Sigmoid colon (tissue), 7 donors: Measurements from ENCODE around the gene CNOT11. TPM values are rescaled to one million over a fixed set of nuclear protein-coding genes. Genes with fewer than 3 reads are reported as not detected.
"Not testable (repeated sequence)": the region's sequence is repeated elsewhere in the genome, so short reads cannot be mapped to it uniquely, and the experiment has no call there.

Experiments used
- DNase-seq: peaks from one replicate; pipeline ENCODE4 v3.0.0-alpha.2; 2019
- H3K27ac ChIP-seq, 4 donors: fragments of 200-600 bp; sonication (generic); one replicate each; pipeline ENCODE4 v1.5.1; 2016 to 2019; ENCODE audit warnings: mild to moderate bottlenecking in 1 of 4
- H3K27me3 ChIP-seq, 3 donors: fragments of 200-600 bp; sonication (generic); one replicate each; pipeline ENCODE4 v1.5.1; 2019; ENCODE audit warnings: mild to moderate bottlenecking in 1 of 3
- H3K36me3 ChIP-seq, 4 donors: fragments of 200-600 bp; sonication (generic); one replicate each; pipeline ENCODE4 v1.5.1; 2016 to 2019
- H3K4me1 ChIP-seq, 4 donors: fragments of 200-600 bp; sonication (generic); one replicate each; pipeline ENCODE4 v1.5.1; 2017 to 2019
- H3K4me3 ChIP-seq, 4 donors: fragments of 200-600 bp; sonication (generic); one replicate each; pipeline ENCODE4 v1.5.1; 2017 to 2019; ENCODE audit warnings: mild to moderate bottlenecking in 2 of 4, moderate library complexity in 1 of 4
- H3K9me3 ChIP-seq, 4 donors: fragments of 200-600 bp in 3 of 4; sonication (generic) in 3 of 4; one replicate each; pipeline versions ENCODE4 v1.5.1 to v1.6.1; 2013 to 2019
- EP300 ChIP-seq, 4 donors: sonication (generic); formaldehyde crosslinking; IDR thresholded peaks; one replicate each; pipeline ENCODE4 v1.6.1; 2017; ENCODE audit warnings: antibody characterized with exemption in 4 of 4
- POLR2A ChIP-seq, 2 donors: fragments of 450-650 bp; IDR thresholded peaks; one replicate each; pipeline ENCODE4 v1.6.1; 2016; ENCODE audit warnings: antibody characterized with exemption in 2 of 2, mild to moderate bottlenecking in 2 of 2, moderate library complexity in 2 of 2
- POLR2AphosphoS5 ChIP-seq, 4 donors: sonication (generic); formaldehyde crosslinking; IDR thresholded peaks; one replicate each; pipeline ENCODE4 v1.6.1; 2017; ENCODE audit warnings: antibody characterized with exemption in 4 of 4
- WGBS, 2 donors: extraction: QIAGEN DNeasy Blood & Tissue Kit; methylation state at CpG; one replicate each; pipeline ENCODE4 v1.1.7; 2013; 5-methylcytosine and 5-hydroxymethylcytosine counted together
- intact Hi-C: fragments of 100-400 bp; cut with DNase I; formaldehyde crosslinking; loops from one replicate; pipeline ENCODE4 v1.15.1; 2023
- polyA plus RNA-seq, 3 donors: library from polyadenylated mRNA; stranded (reverse); fragments of 200-250 nt; gene quantifications; one replicate each; pipeline ENCODE4 v1.2.3, GENCODE V29; 2013
- total RNA-seq, 4 donors: library from RNA; depleted of rRNA; stranded (reverse); fragments of >200 nt; gene quantifications; one replicate each; pipeline ENCODE4 v1.1.0, GENCODE V29; 2016
- TF ChIP-seq, protein P1 (sequence below), 4 experiments: fragments of 450-650 bp in 3 of 4; fragments of 200-600 bp in 1 of 4; IDR thresholded peaks; one replicate each; pipeline ENCODE4 v1.5.1; 2016 to 2019; ENCODE audit warnings: antibody characterized with exemption in 4 of 4, mild to moderate bottlenecking in 3 of 4, moderate library complexity in 2 of 4
- donor health status: healthy with polysubstance abuse.
- donor health status: Bipolar disorder and iron deficiency.
- donor health status: healthy.

CNOT11 gene
- total and polyA plus RNA-seq, 7 donors: 21.4 to 33.7 (median 22.8) TPM

DNA sequence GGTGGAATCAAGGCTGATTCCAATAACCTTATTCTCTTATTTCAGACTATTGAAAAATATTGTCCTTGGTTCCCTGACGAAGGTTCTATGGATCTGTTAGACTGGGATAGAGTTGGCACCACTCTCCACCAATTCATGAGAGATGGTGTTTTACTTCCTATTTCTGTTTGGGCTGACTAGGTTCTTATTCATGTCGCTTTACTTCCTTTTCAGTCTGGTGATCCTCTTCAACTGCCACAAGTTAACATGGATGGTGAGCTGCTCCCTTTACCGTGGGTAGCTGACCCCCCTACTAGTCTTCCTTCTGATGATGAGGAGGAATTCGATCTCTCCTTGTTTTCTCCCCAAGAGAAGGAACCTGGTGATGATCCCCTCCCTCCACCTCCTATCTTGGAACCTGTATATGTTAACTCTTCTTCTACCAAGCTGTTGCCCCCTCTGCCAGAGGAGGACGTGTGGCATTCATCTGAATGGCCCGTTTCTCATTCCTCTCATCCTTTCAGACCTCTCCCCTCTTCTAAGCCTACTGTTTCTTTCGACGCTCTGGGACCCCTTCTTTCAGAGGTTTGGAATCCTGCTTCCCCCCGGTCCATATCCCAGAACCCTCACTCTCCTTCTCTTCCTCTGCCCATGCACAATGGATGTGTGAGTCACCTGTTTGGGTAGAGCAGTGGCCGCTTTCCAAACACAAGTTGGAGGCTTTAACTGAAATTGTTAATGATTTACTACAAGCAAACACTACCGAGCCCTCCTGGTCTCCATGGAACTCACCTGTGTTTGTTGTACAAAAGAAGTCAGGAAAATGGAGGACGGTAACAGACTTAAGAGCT is 13.5 kb upstream of the CNOT11 start:
- H3K9me3 ChIP-seq: no peaks in the 10 kb centered on the region

DNA sequence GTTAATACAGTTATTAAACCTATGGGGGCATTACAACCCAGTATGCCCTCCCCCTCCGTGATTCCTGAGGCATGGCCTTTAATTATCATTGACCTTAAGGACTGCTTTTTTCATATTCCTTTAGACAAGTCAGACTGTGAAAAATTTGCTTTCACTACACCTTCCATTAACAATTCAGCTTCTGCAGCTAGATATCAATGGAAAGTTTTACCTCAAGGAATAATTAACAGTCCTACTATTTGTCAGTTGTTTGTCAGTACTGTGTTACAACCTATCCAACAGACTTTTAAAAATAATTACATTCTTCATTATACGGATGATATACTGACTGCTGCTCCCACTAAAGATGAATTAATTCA is 12.9 kb upstream of the CNOT11 start:
- intact Hi-C loops, H3K27ac ChIP-seq, H3K4me3 ChIP-seq, H3K27me3 ChIP-seq, DNase-seq, H3K9me3 ChIP-seq, H3K36me3 ChIP-seq: not testable (repeated sequence)
- H3K4me1 ChIP-seq: peaks cover 0 to 11% (median 5%) of the 10 kb centered on the region in 4 donors
- 23 to 70% methylated on average over 2 of the region's 2 CpGs for WGBS, 2 donors

More for the DNA sequence above, 13.5 kb upstream of the CNOT11 start:
- Histone ChIP-seq H3K27me3 (no peaks in the 10 kb centered on the region), H3K27ac (no peak overlapping the region), H3K4me1 (peaks cover 0 to 11% (median 5%) of the 10 kb centered on the region in 4 donors), H3K4me3 (no peak overlapping the region), H3K36me3 (no peaks in the 10 kb centered on the region)
- no peak for TF ChIP-seq POLR2AphosphoS5 (IDR thresholded peaks at IDR 0.05)
- TF ChIP-seq, protein P1, sequence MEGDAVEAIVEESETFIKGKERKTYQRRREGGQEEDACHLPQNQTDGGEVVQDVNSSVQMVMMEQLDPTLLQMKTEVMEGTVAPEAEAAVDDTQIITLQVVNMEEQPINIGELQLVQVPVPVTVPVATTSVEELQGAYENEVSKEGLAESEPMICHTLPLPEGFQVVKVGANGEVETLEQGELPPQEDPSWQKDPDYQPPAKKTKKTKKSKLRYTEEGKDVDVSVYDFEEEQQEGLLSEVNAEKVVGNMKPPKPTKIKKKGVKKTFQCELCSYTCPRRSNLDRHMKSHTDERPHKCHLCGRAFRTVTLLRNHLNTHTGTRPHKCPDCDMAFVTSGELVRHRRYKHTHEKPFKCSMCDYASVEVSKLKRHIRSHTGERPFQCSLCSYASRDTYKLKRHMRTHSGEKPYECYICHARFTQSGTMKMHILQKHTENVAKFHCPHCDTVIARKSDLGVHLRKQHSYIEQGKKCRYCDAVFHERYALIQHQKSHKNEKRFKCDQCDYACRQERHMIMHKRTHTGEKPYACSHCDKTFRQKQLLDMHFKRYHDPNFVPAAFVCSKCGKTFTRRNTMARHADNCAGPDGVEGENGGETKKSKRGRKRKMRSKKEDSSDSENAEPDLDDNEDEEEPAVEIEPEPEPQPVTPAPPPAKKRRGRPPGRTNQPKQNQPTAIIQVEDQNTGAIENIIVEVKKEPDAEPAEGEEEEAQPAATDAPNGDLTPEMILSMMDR (IDR thresholded peaks at IDR 0.05): no peak
- no peak for TF ChIP-seq POLR2A (IDR thresholded peaks at IDR 0.05)
- TF ChIP-seq EP300 (IDR thresholded peaks at IDR 0.05): no peak
- no peak for DNase-seq
- intact Hi-C loops: no loop called here
- 21 to 65% methylated on average over 12 of the region's 12 CpGs for WGBS, 2 donors

DNA sequence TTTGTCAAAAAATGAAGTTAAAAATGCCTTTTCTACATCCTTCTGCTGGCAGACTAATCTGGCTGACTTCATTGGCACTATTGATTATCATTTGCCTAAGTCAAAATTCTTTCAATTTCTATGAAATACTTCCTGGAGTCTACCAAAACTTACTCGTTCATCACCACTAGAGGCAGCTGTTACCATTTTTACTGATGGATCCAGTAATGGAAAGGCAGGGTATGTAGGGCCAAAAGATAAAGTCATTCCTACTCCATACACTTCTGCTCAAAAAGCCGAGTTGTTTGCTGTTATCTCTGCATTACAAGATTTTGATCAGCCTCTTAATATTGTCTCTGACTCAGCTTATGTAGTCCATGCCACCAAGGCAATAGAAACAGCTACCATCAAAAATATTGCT is 12.0 kb upstream of the CNOT11 start:
- DNase-seq, H3K36me3 ChIP-seq, intact Hi-C loops, H3K27ac ChIP-seq, H3K9me3 ChIP-seq, H3K4me3 ChIP-seq, H3K27me3 ChIP-seq: not testable (repeated sequence)
- TF ChIP-seq, protein P1 (IDR thresholded peaks at IDR 0.05): peak in 1 of 4 experiments; percentile 37
- 6 to 20% methylated on average over 2 of the region's 2 CpGs for WGBS, 2 donors
- peaks cover 0 to 11% (median 5%) of the 10 kb centered on the region in 4 donors for H3K4me1 ChIP-seq

DNA sequence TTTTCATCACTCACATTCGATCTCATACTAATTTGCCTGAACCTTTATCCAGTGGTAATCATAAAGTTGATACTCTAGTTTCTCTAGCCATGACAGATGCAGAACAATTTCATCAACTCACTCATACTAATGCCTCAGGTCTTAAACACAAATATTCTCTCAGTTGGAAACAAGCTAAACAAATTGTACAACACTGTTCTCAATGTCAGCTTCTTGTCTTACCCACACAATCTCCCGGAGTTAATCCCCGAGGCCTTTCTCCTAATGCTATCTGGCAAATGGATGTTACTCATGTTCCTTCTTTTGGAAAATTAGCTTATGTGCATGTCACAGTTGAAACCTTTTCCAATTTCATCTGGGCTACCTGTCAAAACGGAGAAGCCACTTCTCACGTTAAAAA is 11.5 kb upstream of the CNOT11 start:
- WGBS, 2 donors: 81 to 83% methylated on average over 5 of the region's 5 CpGs

DNA sequence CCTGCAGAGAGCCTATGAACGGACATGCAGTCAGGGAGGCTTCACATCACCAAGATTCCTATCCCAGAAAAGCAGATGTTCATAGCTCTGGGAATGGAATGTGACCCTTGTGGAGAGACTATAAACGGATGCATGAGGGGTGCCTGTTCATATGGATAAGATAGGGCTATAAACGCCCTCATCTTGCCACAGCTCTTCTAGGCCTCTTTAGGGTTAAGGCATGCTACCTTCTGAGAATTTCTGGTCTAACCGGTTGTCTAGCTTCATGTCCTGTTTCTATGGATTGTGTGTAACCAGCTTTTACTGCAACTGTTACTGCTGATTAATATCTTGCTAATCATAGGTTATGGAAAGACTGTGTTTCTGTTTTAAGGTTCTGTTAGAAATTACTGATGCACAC is 8.3 kb upstream of the CNOT11 start:
- intact Hi-C loops, H3K4me1 ChIP-seq, H3K4me3 ChIP-seq, H3K27ac ChIP-seq, DNase-seq, H3K9me3 ChIP-seq, H3K27me3 ChIP-seq, H3K36me3 ChIP-seq: not testable (repeated sequence)
- WGBS, 2 donors: 37 to 73% methylated on average over 4 of the region's 4 CpGs

More for the DNA sequence above, 11.5 kb upstream of the CNOT11 start:
- intact Hi-C loops: no loop called here
- Histone ChIP-seq H3K4me3 (no peak overlapping the region), H3K27ac (no peak overlapping the region), H3K9me3 (no peaks in the 10 kb centered on the region), H3K4me1 (peaks cover 0 to 11% (median 5%) of the 10 kb centered on the region in 4 donors), H3K36me3 (no peaks in the 10 kb centered on the region), H3K27me3 (no peaks in the 10 kb centered on the region)
- no peak for DNase-seq
- TF ChIP-seq EP300 (IDR thresholded peaks at IDR 0.05) (no peak), POLR2AphosphoS5 (IDR thresholded peaks at IDR 0.05) (no peak), POLR2A (IDR thresholded peaks at IDR 0.05) (no peak)
- TF ChIP-seq, protein P1 (IDR thresholded peaks at IDR 0.05): no peak

DNA sequence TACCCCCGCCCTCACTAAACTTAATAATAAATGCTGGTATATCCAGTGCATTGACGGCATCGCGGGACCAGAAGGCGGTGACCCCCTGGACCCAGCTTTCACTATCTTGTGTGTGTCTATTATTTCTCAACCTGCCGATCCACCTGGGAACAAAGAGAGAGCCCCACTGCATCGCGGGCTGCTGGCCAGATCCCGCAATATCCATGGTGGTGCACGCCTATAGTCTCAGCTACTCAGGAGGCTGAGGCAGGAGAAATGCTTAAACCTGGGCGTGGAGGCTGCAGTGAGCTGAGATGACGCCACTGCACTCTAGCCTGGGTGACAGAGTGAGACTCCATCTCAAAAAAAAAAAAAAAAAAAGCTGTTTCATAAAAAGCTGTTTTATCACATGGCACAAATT is 7.8 kb upstream of the CNOT11 start:
- H3K4me3 ChIP-seq, intact Hi-C loops, H3K27ac ChIP-seq, H3K36me3 ChIP-seq, H3K4me1 ChIP-seq, DNase-seq, H3K9me3 ChIP-seq, H3K27me3 ChIP-seq: not testable (repeated sequence)
- 63 to 95% methylated on average over 12 of the region's 12 CpGs for WGBS, 2 donors

DNA sequence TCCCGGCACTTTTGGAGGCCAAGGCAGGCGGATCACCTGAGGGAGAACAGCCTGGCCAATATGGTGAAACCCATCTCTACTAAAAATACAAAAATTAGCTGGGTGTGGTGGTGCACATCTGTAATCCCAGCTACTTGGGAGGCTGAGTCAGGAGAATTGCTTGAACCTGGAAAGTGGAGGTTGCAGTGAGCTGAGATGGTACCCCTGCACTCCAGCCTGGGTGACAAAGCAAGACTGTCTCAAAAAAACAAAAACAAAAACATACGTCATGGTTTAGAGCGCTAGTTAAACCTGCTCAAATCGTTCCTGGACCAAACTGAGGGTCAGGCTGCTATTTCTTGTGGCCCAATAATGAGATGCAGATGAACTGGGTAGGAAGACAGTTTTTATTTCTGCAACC is 7.2 kb upstream of the CNOT11 start:
- DNase-seq, H3K4me1 ChIP-seq, H3K36me3 ChIP-seq, H3K27ac ChIP-seq, H3K9me3 ChIP-seq, H3K27me3 ChIP-seq, intact Hi-C loops, H3K4me3 ChIP-seq: not testable (repeated sequence)
- WGBS, 2 donors: 71 to 88% methylated on average over 5 of the region's 5 CpGs

DNA sequence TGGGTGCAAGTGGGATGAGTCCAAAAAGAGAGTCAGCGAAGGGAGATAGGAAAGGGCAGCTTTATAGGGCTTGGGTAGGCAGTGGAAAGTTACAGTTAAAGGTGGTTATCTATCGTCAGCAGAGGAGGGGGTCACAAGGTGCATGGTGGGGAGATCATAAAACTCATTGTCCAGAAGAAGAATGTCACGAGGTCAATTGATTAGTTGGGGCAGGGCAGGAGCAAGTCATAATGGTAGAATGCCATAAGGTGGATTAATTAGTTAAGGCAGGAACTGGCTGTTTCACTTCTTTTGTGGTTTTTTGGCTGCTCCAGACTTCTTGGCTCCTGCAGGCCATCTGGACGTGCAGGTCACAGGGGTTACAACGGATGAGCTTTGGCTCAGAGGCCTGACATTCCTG is 3.9 kb upstream of the CNOT11 start:
- H3K4me3 ChIP-seq, H3K27ac ChIP-seq, H3K9me3 ChIP-seq, intact Hi-C loops, H3K36me3 ChIP-seq, DNase-seq, H3K27me3 ChIP-seq: not testable (repeated sequence)
- 78 to 88% methylated on average over 5 of the region's 5 CpGs for WGBS, 2 donors
- H3K4me1 ChIP-seq: peaks cover 0 to 13% (median 8%) of the 10 kb centered on the region in 4 donors
